ENCODE results near the gene C17orf113.
"Not testable (repeated sequence)": the region's sequence is repeated elsewhere in the genome, so short reads cannot be mapped to it uniquely, and the experiment has no call there.

Gene C17orf113

GRCh38 chr17:42041619-42042018 is 8.8 kb downstream of the C17orf113 start:
- DNase-seq, result no peak

GRCh38 chr17:42040818-42041217 is 9.6 kb downstream of the C17orf113 start:
- no peak for DNase-seq

- no peak for DNase-seq
Observed at GRCh38 chr17:42039794-42040763, 10.3 kb downstream of the C17orf113 start.

GRCh38 chr17:42038221-42038973 is 12.0 kb downstream of the C17orf113 start:
- no peak for DNase-seq

GRCh38 chr17:42034059-42034458 is 16.3 kb downstream of the C17orf113 start:
- DNase-seq, result no peak

GRCh38 chr17:42031584-42031983 is 18.8 kb downstream of the C17orf113 start:
- DNase-seq, result no peak

GRCh38 chr17:42028791-42029127 is 21.6 kb downstream of the C17orf113 start:
- no peak for DNase-seq

GRCh38 chr17:42027961-42028790 is 22.2 kb downstream of the C17orf113 start:
- DNase-seq, result no peak

- no peak for DNase-seq
Observed at GRCh38 chr17:42027590-42027889, 22.9 kb downstream of the C17orf113 start.

- no peak for DNase-seq
Observed at GRCh38 chr17:42026857-42027589, 23.4 kb downstream of the C17orf113 start.

- DNase-seq, result no peak
Observed at GRCh38 chr17:42025936-42026335, 24.5 kb downstream of the C17orf113 start.

- DNase-seq, result no peak
Observed at GRCh38 chr17:42025191-42025579, 25.2 kb downstream of the C17orf113 start.

GRCh38 chr17:42023524-42024349 is 26.7 kb downstream of the C17orf113 start:
- DNase-seq, result peak; percentile 17 to 63

GRCh38 chr17:42020845-42021244 is 29.6 kb downstream of the C17orf113 start:
- DNase-seq, result not testable (repeated sequence)

GRCh38 chr17:42019509-42020404 is 30.6 kb downstream of the C17orf113 start, which contains the start of gene NKIRAS2:
TSS of gene NKIRAS2 (plus strand) at chr17:42020090. CDS start at chr17:42021578, 1,488 bp downstream.
- DNase-seq, result peak; percentile 93 to 94

GRCh38 chr17:42018988-42019387 is 31.4 kb downstream of the C17orf113 start:
- no peak for DNase-seq

GRCh38 chr17:42018339-42018738 is 32.1 kb downstream of the C17orf113 start:
- DNase-seq, result no peak

- DNase-seq, result no peak
Observed at GRCh38 chr17:42017866-42018200, 32.6 kb downstream of the C17orf113 start.

GRCh38 chr17:42016941-42017865 is 33.2 kb downstream of the C17orf113 start, which contains the start of gene DNAJC7:
TSS of gene DNAJC7 (minus strand) at chr17:42017439. CDS start at chr17:42017416, 23 bp downstream.
- peak; percentile 92 to 93 for DNase-seq
